ENCODE measurements around the gene STXBP6. TPM values are rescaled to one million over a fixed set of nuclear protein-coding genes. Genes with fewer than 3 reads are reported as not detected.

STXBP6 gene
- total and polyA plus RNA-seq, 10 of the 15 experiments (the other 5 are each of a cell fraction or from before 2014, with no cell fraction given): 1.2 to 47.3 (median 1.9) TPM

DNA sequence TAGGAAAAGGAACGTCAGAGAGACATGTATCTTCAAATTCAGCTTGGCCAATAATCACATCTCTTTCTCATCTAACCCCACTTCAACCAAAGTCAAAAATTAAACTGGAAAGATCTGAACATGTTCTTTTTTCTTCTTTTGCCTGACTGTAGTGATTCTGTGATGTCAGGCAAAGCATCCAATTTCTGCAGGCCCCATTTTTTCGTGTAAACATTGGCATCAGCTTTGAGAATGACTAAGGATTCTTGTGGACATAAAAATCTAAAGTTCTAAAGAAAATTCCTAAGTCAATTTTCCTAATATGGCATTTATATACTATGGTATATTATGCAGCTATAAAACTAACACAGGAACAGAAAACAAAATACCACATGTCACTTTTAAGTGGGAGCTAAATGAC lies 89.1 kb downstream of the STXBP6 start:
- Histone ChIP-seq H3K79me2 (ENCODE audit: control insufficient read depth, insufficient read depth, low read length) (no peaks in the 10 kb centered on the region), H3K9ac (ENCODE audit: control insufficient read depth, insufficient read depth, low read length) (no peak overlapping the region), H3K4me3 (no peak overlapping the region), H3K27ac (ENCODE audit: control insufficient read depth, insufficient read depth) (no peak overlapping the region), H3K4me1 (ENCODE audit: control insufficient read depth, insufficient read depth, low read length) (no peaks in the 10 kb centered on the region; the same call in 1 of the 2 replicates), H3K27me3 (replicated peaks in 1 of 2; ENCODE audit: control insufficient read depth in 2 of 2, insufficient read depth in 2 of 2, low read length in 1 of 2) (no peaks in the 10 kb centered on the region), H3K4me2 (ENCODE audit: control insufficient read depth, insufficient read depth) (no peak overlapping the region), H3K9me3 (replicated peaks; ENCODE audit: control insufficient read depth, insufficient read depth, low read length) (no peaks in the 10 kb centered on the region), H2AFZ (ENCODE audit: control insufficient read depth, low read depth, low read length) (no peak overlapping the region), H4K20me1 (ENCODE audit: control insufficient read depth, insufficient read depth) (no peaks in the 10 kb centered on the region), H3K36me3 (ENCODE audit: control insufficient read depth in 2 of 2, insufficient read depth in 2 of 2, low read length in 1 of 2) (no peaks in the 10 kb centered on the region)
- intact Hi-C loops (cut with micrococcal nuclease; ENCODE audit: unreplicated experiment) (no loop called here), in situ Hi-C loops (cut with MboI) (no loop called here)
- TF ChIP-seq ZNF24 (IDR thresholded peaks at IDR 0.05): no peak
- TF ChIP-seq STAT3 (IDR thresholded peaks at IDR 0.05; ENCODE audit: low read depth, low read length): no peak
- TF ChIP-seq SIX5 (IDR thresholded peaks at IDR 0.05; ENCODE audit: low read depth, low read length, severe bottlenecking): no peak
- TF ChIP-seq SMC3 (IDR thresholded peaks at IDR 0.05; ENCODE audit: borderline replicate concordance, low read length): no peak
- no peak for TF ChIP-seq ZSCAN29 (IDR thresholded peaks at IDR 0.05)
- TF ChIP-seq, protein P1, sequence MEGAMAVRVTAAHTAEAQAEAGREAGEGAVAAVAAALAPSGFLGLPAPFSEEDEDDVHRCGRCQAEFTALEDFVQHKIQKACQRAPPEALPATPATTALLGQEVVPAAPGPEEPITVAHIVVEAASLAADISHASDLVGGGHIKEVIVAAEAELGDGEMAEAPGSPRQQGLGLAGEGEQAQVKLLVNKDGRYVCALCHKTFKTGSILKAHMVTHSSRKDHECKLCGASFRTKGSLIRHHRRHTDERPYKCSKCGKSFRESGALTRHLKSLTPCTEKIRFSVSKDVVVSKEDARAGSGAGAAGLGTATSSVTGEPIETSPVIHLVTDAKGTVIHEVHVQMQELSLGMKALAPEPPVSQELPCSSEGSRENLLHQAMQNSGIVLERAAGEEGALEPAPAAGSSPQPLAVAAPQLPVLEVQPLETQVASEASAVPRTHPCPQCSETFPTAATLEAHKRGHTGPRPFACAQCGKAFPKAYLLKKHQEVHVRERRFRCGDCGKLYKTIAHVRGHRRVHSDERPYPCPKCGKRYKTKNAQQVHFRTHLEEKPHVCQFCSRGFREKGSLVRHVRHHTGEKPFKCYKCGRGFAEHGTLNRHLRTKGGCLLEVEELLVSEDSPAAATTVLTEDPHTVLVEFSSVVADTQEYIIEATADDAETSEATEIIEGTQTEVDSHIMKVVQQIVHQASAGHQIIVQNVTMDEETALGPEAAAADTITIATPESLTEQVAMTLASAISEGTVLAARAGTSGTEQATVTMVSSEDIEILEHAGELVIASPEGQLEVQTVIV (IDR thresholded peaks at IDR 0.05; ENCODE audit: borderline replicate concordance, partially characterized antibody): no peak
- TF ChIP-seq, protein P2, sequence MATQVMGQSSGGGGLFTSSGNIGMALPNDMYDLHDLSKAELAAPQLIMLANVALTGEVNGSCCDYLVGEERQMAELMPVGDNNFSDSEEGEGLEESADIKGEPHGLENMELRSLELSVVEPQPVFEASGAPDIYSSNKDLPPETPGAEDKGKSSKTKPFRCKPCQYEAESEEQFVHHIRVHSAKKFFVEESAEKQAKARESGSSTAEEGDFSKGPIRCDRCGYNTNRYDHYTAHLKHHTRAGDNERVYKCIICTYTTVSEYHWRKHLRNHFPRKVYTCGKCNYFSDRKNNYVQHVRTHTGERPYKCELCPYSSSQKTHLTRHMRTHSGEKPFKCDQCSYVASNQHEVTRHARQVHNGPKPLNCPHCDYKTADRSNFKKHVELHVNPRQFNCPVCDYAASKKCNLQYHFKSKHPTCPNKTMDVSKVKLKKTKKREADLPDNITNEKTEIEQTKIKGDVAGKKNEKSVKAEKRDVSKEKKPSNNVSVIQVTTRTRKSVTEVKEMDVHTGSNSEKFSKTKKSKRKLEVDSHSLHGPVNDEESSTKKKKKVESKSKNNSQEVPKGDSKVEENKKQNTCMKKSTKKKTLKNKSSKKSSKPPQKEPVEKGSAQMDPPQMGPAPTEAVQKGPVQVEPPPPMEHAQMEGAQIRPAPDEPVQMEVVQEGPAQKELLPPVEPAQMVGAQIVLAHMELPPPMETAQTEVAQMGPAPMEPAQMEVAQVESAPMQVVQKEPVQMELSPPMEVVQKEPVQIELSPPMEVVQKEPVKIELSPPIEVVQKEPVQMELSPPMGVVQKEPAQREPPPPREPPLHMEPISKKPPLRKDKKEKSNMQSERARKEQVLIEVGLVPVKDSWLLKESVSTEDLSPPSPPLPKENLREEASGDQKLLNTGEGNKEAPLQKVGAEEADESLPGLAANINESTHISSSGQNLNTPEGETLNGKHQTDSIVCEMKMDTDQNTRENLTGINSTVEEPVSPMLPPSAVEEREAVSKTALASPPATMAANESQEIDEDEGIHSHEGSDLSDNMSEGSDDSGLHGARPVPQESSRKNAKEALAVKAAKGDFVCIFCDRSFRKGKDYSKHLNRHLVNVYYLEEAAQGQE (IDR thresholded peaks at IDR 0.05; ENCODE audit: low read depth, low read length): no peak
- TF ChIP-seq MTA2 (IDR thresholded peaks at IDR 0.05; ENCODE audit: low read depth): no peak
- TF ChIP-seq ZNF622 (IDR thresholded peaks at IDR 0.05): no peak
- TF ChIP-seq, protein P3, sequence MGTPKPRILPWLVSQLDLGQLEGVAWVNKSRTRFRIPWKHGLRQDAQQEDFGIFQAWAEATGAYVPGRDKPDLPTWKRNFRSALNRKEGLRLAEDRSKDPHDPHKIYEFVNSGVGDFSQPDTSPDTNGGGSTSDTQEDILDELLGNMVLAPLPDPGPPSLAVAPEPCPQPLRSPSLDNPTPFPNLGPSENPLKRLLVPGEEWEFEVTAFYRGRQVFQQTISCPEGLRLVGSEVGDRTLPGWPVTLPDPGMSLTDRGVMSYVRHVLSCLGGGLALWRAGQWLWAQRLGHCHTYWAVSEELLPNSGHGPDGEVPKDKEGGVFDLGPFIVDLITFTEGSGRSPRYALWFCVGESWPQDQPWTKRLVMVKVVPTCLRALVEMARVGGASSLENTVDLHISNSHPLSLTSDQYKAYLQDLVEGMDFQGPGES (IDR thresholded peaks at IDR 0.05): no peak
- no peak for TF ChIP-seq FOXK2 (IDR thresholded peaks at IDR 0.05)
- no peak for TF ChIP-seq DPF2 (IDR thresholded peaks at IDR 0.05)
- TF ChIP-seq TCF12 (IDR thresholded peaks at IDR 0.05; ENCODE audit: low read depth, low read length): no peak
- TF ChIP-seq EP300 (IDR thresholded peaks at IDR 0.05; ENCODE audit: borderline replicate concordance in 1 of 2, control insufficient read depth in 1 of 2, low read depth in 2 of 2, low read length in 2 of 2): no peak
- WGBS (ENCODE audit: insufficient coverage, insufficient replicate concordance, low lambda C conversion rate, missing lambda C conversion rate): 0% methylated on average over 2 of the region's 2 CpGs
- no peak for FAIRE-seq
- POLR2A ChIA-PET: interaction anchor here (0.7 to 2.5 kb wide), 4 partner anchors 9 to 160 kb away, joined by 3 to 13 read pairs (median 3); no protein-coding TSS in a partner anchor
- no peak for ATAC-seq
- CTCF ChIA-PET: interaction anchor here (0.6 to 1.8 kb wide), 8 partner anchors 15 to 251 kb away, joined by 3 to 5 read pairs (median 3); no protein-coding TSS in a partner anchor
- RAD21 ChIA-PET (ENCODE audit: unreplicated experiment): interaction anchor here (0.9 to 3.4 kb wide), 6 partner anchors 10 to 143 kb away, joined by 3 to 12 read pairs (median 4); no protein-coding TSS in a partner anchor
- DNase-seq (ENCODE audit: low read depth, low spot score): no peak
- BruUV-seq (replicated peaks): no TSS peak
- SMC1A ChIA-PET (ENCODE audit: uncharacterized antibody, unreplicated experiment): interaction anchor here (0.7 to 19.2 kb wide), 10 partner anchors 8 to 255 kb away, joined by 3 to 390 read pairs (median 4); no protein-coding TSS in a partner anchor
